EL (cell line): ENCODE results near the gene CALML4.
"Not testable (repeated sequence)": the region's sequence is repeated elsewhere in the genome, so short reads cannot be mapped to it uniquely, and the experiment has no call there.

Source experiments
- DNase-seq: peaks from one replicate; pipeline ENCODE4 v3.0.0-alpha.2; 2016

CALML4 gene

DNA sequence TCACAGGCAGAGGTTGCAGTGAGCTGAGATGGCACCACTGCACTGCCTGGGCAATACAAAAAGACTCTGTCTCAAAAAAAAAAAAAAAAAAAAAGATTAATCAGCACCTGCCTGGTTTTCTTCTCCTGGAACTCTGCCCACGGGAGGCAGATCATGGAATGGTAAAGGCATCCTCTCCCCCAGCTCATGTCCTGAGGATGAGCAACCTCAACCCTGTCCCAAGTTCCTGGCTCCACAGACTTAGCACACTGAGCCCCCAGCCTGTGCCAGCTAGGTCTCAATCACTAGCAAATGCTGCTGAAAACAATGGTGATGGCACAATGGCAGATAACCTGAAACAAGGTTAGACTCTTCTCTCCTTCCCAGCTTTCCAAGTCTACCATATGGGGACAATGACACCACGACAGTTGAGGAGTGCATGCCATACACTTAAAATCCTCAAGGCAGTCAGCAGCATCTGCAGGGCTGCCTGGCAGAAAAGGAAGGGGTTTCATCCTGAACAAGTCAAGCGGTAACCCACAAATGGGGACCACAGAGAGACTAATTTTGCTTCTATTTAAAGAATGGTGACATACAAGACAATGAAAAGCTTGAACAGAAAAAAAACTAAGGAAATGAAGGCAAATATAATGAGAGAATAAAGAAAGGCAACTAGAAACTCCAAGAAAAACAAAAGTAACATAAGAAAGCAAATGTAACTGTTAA lies 19.6 kb upstream of the CALML4 start:
- DNase-seq, result no peak

DNA sequence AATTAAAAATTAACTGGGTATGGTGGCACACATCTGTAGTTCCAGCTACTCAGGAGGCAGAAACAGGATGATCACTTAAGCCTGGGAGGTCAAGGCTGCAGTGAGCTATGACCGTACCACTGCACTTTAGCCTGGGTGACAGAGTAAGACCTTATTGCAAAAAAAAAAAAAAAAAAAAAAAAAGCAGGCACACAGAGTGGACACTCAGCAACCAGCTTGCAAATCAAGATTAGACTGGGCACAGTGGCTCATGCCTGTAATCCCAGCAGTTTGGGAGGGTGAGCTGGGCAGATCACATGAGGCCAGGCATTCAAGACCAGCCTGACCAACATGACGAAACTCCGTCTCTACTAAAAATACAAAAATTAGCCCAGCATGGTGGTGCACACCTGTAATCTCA lies 19.0 kb upstream of the CALML4 start:
- DNase-seq, result no peak

DNA sequence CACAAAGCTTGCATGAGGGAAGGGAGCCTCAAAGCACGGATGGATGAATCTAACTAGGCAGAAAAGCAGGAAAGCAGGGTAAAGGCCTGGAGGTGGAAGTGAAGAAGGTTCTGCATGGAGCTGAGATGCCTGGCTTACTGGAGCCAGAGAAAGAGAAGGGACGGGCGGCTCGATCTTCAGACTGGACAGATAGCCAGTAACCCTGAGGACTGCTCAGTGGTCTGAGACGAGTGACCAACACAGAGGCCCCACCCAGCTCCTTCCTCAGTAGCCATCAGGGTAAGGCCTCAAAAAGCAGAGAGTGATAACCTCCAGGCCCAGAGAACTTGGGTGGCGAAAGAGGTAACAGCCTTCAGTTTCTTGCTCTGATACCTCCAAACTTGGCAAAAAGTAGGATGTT lies 18.0 kb upstream of the CALML4 start:
- DNase-seq, result no peak

DNA sequence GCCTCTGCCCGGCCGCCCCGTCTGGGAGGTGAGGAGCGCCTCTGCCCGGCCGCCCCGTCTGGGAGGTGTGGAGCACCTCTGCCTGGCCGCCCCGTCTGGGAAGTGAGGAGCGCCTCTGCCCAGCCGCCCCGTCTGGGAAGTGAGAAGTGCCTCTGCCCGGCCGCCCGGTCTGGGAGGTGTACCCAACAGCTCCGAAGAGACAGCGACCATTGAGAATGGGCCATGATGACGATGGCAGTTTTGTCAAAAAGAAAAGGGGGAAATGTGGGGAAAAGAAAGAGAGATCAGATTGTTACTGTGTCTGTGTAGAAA lies 17.3 kb upstream of the CALML4 start:
- DNase-seq, result not testable (repeated sequence)

DNA sequence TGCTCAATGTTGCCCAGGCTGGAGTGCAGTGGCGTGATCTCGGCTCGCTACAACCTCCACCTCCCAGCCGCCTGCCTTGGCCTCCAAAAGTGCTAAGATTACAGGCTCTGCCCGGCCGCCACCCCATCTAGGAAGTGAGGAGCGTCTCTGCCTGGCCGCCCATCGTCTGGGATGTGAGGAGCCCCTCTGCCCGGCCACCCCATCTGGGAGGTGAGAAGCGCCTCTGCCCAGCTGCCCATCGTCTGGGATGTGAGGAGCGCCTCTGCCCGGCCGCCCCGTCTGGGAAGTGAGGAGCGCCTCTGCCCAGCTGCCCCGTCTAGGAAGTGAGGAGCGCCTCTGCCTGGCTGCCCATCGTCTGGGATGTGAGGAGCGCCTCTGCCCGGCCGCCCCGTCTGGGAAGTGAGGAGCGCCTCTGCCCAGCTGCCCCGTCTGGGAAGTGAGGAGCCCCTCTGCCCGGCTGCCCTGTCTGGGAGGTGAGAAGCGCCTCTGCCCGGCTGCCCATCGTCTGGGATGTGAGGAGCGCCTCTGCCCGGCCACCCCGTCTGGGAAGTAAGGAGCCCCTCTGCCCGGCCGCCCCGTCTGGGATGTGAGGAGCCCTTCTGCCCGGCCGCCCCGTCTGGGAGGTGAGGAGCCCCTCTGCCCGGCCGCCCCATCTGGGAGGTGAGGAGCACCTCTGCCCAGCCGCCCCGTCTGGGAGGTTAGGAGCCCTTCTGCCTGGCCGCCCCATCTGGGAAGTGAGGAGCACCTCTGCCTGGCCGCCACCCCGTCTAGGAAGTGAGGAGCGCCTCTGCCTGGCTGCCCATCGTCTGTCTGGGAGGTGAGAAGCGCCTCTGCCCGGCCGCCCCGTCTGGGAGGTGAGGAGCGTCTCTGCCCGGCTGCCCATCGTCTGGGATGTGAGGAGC lies 16.6 kb upstream of the CALML4 start:
- DNase-seq, result not testable (repeated sequence)

DNA sequence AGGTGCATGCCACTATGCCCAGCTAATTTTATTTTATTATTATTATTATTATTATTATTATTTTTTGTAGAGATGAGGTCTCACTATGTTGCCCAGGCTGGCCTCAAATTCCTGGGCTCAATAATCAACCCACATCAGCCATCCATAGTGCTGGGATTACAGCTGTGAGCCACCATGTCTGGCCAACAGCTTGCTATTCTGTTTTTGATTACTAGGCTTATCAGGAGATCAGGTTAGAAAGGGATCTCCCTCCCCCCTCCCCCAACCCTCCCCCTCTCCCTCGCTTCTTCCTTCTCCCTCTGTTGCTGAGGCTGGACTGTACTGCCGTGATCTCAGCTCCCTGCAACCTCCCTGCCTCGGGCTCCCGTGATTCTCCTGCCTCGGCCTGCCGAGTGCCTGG lies 15.8 kb upstream of the CALML4 start:
- no peak for DNase-seq

DNA sequence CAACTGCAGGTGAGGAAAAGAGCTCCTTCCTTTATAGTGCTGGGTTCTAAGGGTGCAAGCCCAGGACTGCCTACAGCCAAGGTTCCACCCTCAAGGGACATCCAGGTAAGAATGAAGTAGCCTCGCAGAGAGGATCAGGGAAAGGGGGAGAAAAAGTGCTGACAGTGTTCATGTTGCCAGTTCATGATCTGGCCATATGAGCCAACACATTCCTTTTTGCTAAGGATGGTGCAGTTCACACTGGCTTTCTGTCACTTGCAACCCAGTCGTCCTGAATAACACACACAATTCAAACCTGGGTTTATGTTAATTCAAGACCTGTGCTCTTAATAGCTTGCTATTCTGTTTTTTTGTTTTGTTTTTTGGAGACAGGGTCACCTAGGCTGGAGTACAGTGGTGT lies 15.4 kb upstream of the CALML4 start:
- no peak for DNase-seq

DNA sequence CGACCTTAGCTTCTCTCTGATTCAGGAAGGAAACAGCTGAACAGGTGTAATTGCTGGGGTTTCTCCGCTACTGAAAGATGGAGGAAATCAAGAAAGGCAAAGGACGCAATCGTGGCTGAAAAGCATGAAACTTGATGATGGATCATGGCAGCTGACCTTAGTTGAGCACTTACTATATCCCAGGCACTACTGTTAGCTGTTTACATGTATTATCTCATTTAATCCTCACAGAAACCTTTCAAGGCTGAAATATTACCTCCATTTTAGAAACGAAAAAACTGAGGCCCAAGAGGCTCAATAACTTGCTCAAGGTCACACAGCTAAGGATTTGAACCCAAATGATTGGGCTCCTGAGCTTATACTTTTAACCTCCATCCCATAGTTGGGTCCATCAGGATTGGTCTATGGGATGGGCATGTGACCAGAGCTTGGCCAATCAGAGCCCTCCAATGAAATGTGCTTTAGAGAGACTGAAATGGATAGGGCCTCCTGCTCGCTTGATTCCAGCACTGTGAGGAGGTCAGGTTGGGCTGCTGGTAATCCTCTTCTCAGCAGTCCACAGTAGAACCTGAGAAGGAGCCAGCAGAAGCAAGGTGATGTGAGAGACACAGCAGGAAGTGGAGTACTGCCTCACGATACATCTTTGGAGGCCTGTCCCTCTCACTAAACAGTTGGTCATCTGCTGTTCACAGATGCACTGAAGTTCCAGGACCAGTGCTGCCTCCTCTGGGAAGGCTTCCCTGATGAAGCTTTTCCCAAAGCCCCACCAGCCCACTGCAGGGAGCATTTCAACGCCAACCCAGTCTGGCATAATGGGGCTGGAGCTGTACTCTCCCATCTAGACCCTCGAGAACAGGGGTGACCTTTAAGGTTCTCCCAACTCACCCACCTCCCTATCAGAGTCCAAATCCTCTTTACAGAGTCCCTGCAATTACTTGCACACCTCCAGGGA lies 14.0 kb upstream of the CALML4 start:
- DNase-seq, result no peak

DNA sequence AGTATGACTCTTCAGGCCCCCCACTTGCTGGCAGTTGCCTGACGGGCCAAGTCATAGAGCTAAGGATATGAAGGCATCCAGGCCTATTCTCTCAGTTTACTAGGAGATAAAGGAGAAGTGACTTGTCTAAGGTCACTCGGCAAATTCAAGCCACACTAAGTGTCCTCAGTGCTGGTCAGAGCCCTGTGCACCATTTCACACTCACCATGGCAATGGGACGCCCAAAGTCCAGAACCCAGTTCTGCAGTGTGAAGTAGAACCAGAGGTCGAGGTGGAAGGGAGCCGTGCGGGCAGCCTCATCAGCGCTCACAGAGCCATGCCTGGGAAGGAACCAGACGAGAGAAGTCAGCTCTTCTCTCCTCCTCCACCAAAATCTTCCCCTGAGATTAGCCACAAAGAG lies 13.2 kb upstream of the CALML4 start:
- DNase-seq, result no peak

DNA sequence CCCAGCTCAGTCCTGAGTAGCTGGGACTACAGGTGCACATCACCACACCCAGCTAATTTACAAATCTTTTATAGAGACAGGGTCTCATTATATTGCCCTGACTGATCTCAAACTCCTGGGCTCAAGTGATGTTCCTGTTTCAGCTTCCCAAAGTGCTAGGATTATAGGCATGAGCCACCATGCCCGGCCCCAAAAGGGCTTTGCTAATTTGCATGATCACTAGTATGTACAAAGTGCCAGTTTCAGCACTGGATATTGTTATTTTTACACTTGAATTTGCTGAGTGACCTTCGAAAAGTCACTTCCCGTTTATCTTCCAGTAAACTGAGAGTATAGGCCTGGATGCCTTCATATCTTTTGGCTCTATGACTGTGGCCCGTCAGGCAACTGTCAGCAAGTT lies 12.2 kb upstream of the CALML4 start:
- no peak for DNase-seq

DNA sequence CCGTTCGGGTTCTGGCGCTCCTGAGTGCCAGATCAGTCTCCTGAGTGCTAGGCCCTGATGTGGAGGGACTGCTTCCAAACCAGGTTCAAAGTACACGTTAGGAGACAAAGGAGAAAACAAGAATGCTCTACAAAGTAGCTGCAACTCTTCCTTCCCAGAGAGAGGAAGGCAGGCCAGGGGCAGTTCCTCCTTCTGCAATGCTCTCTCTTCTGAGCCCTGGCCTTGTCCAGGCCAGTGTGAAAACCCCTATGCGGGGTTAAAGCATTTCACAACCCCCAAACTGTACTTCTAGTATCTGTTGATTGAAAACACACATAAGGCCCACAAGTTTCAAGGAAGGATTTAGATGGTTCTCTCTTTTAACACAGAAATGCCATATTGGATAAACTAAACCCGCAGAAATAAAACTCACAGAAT lies 9.7 kb upstream of the CALML4 start:
- no peak for DNase-seq

DNA sequence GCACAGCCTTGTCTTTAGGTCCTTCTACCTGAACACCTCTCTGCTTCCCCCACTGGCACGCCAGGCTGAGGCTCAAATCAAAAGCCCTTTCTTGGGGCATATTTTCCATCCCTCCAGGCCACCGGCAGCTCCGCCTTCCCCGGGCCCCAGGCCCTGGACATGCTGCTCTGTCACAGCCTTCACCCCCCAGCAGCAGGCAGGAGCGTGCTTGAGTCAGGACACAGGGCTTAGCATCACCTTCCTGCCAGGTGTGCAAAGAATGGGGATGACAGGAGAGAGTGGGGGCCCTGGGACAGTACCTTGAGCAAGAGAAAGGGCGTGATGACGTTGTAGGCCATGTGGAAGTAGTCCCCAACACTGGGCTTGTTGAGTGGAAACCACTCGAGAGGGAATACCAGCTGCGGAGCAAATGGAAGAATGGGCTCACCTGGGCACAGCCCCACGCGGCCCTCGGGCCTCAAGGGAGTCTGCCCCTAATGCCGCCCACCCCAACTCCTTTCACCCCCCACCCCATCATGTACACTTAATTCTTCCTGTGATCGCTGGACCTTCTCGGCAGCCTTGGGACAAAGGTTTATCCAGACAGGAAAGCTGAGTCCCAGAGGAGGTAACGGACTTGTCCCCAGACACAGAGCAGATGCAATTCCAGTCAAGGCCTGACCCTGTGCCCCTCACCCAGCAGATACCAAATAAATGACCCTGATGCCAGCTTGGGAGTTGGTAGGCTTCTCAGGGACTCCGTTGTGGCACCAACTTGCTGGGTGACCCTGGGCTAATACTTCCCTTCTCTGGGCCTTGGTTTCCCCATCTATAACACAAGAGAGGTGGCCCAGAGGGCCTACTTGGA lies 9.1 kb upstream of the CALML4 start:
- DNase-seq, result no peak

DNA sequence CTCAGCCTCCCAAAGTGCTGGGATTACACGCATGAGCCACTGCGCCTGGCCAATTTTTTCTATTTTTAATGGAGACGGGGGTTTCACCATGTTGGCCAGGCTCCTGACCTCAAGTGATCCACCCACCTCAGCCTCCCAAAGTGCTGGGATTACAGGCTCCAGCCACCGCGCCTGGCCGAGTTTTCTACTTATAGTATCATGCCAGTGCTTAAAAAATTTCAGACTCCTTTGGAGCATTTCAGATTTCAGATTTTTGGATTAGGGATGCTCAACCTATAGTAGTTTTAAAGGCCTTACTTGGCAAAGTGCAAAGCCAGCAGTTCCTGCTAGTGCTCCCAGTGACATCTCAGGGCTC lies 8.3 kb upstream of the CALML4 start:
- DNase-seq, result not testable (repeated sequence)

DNA sequence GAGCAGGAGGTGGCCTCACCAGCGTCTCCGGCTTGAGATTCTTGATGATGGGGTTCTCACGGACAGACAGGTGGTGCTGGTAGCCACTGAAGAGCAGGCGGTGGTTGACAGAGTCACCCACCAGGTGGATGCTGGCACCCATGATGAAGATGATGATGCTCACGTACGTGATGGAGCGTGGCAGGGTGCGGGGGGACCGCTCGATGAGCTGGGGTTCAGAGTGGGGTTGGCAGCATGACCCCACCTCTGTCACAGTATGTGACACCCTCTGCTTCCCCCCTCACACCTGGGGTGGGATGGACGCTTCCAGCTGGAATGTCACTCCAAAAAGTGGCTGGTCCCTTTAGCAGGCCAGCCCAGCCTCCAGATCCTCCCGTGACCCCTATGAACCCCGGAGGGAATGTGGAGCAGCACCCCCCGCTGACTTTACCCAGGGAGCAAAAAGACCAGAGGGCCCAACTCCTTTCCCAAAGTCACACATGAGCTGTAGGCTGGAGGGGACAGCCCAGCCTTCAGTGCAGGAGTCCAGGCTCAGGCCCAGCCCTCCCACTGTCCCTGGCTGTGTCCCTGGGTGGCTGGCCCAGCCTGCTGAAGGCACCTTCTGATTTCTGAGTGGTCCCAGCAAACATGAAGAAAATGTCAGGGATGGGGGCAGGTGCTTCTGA lies 6.7 kb upstream of the CALML4 start:
- no peak for DNase-seq

DNA sequence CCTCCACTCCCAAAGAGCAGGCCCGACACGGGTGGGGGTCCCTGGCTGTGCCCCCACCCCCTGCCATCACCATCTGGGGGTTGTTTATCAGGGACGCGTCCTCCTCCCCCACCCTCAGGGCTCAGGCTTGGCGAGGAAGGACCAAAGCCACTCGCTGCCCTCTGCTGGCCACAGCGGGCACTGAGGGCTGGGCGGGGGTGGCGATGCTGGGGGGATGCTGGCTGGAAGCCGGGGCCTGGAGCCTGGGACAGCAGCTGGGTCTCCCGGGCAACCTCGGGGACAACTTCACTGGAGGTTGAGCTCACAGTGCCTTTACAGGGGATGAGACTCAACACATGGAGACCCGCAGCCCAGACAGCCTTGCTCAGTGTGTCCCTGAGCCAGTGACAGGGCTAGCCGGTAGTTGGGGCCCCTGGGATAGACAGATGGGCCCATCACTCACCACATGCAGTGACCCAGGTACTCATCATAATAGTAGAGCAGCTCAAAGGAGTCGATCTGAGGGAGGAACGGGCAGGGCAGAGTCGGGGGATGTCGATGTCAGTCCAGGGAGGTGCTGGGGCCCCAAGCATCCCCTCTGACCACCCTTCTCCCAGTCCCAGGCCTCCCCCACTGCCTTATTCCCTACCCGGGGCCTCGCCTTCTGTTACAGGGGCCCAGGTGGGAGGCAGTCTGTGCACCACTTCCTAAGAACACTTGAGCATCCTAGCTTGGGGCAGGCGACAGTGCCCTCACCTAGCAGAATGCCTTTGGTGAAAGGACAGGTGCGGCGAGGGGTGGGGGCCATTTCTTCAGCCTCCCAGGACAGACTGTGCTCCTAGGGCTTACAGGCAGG lies 5.9 kb upstream of the CALML4 start:
- peak; percentile 42 for DNase-seq

DNA sequence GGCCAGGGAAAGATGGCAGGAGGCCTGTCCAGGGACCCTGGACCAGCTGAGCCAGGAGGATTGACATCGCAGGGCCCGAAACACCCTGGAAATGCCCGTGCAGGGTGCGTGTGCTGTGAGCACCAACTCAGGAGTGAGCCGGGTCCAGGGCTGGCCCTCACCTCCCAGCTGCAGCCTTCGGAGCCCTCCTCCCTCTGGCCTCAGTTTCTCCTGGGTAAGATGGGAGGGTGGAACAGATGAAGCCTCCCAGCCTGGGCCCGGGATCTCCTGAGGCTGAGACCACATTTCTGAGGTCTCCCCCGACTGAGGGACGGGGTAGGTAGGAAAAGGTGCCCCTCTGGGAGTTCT lies 5.3 kb upstream of the CALML4 start:
- no peak for DNase-seq

DNA sequence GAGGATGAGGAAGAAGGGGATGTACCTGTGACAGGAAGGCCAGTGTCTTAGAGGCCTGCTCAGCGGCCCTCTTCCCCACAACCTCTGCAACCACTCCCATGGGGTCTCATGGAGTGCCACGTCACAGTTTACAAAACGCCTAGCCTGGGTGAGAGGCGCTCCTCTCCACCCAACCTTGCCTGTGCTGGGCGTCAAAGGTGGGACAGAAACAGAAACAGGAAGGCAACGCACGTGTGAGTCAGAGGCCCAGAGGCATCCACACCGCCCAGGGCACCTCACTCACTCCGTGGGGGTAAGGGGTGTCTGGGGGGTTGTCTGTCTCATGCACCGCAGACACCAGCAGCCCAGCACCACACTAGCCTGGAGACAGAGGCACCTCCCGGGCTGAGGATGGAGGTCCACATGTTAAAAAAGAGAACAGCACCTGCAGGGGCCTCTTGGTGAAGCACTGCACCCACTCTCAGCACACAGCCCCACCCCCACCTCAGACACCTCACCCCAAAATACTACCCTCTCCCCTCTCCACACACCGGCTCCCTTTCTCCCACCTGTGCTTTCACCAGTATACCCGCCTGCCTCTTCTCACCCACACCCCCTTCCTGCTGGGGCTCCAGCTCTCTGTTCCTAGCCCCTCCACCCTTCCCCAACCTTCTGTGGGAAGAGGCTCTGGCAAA lies 4.7 kb upstream of the CALML4 start:
- no peak for DNase-seq

DNA sequence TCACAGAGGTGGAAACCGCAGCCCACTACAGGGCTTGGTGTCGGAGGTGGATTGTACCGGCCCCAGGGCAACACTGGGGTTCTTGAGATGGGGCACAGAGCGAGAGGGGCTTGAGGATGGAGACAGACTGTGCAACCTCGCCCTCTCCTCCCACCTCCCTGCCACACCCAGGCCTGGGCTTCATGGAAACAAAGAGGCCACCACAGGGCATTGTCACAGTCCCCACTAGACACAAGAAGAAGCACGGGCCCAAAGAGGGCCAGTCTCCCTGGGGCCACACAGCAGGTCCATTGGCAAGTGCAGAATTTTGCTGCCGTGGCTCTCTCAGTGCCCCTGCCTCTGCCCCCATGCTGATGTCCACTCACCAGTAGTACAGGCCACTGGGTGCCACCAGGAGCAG lies 4.1 kb upstream of the CALML4 start:
- DNase-seq, result no peak

DNA sequence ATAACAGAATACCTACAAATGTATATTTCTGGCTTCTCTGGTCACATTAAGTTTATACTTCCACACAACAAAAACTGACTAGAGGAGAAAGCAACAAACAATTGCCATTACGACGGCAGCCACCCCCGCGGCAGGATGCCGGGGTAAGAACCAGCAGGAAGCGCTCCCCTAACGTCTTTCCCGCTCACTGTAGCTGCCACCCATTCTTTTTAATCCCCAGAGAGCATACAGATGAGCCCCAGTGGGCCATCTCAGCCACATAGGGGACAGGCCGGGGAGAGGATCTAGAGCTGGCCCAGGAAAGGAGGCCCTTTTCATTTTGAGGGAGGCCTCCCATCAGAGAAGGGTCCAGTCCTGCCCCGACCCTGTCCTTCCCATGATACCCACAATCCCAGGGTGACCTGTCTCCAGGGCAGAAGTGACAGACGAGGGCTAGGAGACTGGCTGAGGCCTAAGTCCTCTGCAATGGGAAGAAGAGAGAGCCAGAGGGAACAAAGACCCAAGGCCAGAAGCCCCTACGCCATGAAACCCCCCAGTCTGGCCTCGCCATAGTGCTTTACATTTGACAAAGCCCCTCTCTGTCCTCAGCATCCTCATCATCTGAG lies 3.6 kb upstream of the CALML4 start:
- no peak for DNase-seq

DNA sequence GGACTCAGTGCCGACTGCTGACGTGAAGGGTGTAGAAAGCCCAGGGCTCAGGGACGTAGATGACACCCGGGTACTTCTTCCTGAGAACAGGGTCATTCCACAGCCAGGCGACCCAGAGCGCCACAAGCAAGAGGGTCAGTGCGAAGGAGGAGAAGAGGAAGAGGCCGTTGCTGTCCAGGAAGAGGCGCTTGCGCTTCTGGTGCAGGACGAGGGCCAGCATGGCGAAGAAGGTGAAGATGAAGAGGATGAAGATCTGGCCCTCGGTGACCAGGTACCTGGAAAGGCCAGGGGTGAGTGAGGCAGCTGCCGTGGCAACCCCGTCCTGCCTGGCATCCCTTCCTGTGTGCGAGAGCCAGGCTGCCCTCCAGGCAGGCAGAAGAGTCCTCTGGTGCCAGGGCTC lies 3.0 kb upstream of the CALML4 start:
- DNase-seq, result no peak
